Loucy (cell line): ENCODE measurements around the gene TTYH2.

Experiments
- H2AFZ ChIP-seq: fragments of 200-600 bp; sonication (generic); 2 replicates; pipeline ENCODE4 v1.6.0; 2016; ENCODE audit warnings: antibody characterized with exemption, mild to moderate bottlenecking, low read length, moderate library complexity
- H3F3A ChIP-seq: fragments of 200-600 bp; 2 replicates; pipeline ENCODE4 v1.6.0; 2016; ENCODE audit warnings: antibody characterized with exemption, low read depth, mild to moderate bottlenecking
- H3K27me3 ChIP-seq: fragments of 200-600 bp; sonication (generic); 2 replicates; pipeline ENCODE4 v1.6.1; 2014; ENCODE audit warnings: low read length, mild to moderate bottlenecking; ENCODE audit not compliant: insufficient read depth, poor library complexity, severe bottlenecking
- H3K36me3 ChIP-seq: fragments of 200-600 bp; sonication (generic); 2 replicates; pipeline ENCODE4 v1.6.1; 2016; ENCODE audit warnings: low read length; ENCODE audit not compliant: insufficient read depth
- H3K4me1 ChIP-seq: fragments of 200-600 bp; sonication (generic); 2 replicates; pipeline ENCODE4 v1.5.1; 2014; ENCODE audit warnings: low read length, mild to moderate bottlenecking; ENCODE audit not compliant: insufficient read depth, poor library complexity, severe bottlenecking
- H3K4me2 ChIP-seq: fragments of 200-600 bp; sonication (generic); 2 replicates; pipeline ENCODE4 v1.6.0; 2014; ENCODE audit warnings: antibody characterized with exemption, low read length, low read depth, mild to moderate bottlenecking; ENCODE audit not compliant: poor library complexity, severe bottlenecking
- H3K4me3 ChIP-seq: fragments of 200-600 bp; sonication (generic); 2 replicates; pipeline ENCODE4 v1.5.1; 2014; ENCODE audit warnings: low read length, mild to moderate bottlenecking, mixed read lengths; ENCODE audit not compliant: poor library complexity, severe bottlenecking
- H3K79me2 ChIP-seq: fragments of 200-600 bp; sonication (generic); 2 replicates; pipeline ENCODE4 v1.6.1; 2014; ENCODE audit warnings: low read length; ENCODE audit not compliant: insufficient read depth
- H3K9ac ChIP-seq: fragments of 200-600 bp; sonication (generic); 2 replicates; pipeline ENCODE4 v1.6.0; 2014; ENCODE audit warnings: mild to moderate bottlenecking, low read depth, low read length, moderate library complexity; ENCODE audit not compliant: poor library complexity, severe bottlenecking
- H3K9me2 ChIP-seq: fragments of 200-600 bp; sonication (generic); replicated peaks from 2 replicates; pipeline ENCODE4 v1.6.1; 2016; ENCODE audit warnings: low read depth, low read length, mixed read lengths
- H3K9me3 ChIP-seq: fragments of 200-600 bp; sonication (generic); 2 replicates; pipeline ENCODE4 v1.6.1; 2014; ENCODE audit warnings: mild to moderate bottlenecking, antibody characterized with exemption, low read length, low read depth; ENCODE audit not compliant: insufficient read depth
- H4K20me1 ChIP-seq: fragments of 200-600 bp; sonication (generic); 2 replicates; pipeline ENCODE4 v1.6.0; 2014; ENCODE audit warnings: antibody characterized with exemption, low read length, mild to moderate bottlenecking; ENCODE audit not compliant: insufficient read depth, poor library complexity, severe bottlenecking
- EZH2phosphoT487 ChIP-seq: fragments of 200-600 bp; IDR thresholded peaks from 2 replicates; pipeline ENCODE4 v1.6.1; 2018; ENCODE audit warnings: antibody characterized with exemption, mild to moderate bottlenecking, moderate library complexity, borderline replicate concordance
- TF ChIP-seq, protein P1 (sequence below): fragments of 200-600 bp; sonication (generic); conservative IDR thresholded peaks from 2 replicates; pipeline ENCODE4 v1.5.1; 2014; ENCODE audit warnings: mild to moderate bottlenecking, antibody characterized with exemption, low read length

TTYH2 gene

DNA sequence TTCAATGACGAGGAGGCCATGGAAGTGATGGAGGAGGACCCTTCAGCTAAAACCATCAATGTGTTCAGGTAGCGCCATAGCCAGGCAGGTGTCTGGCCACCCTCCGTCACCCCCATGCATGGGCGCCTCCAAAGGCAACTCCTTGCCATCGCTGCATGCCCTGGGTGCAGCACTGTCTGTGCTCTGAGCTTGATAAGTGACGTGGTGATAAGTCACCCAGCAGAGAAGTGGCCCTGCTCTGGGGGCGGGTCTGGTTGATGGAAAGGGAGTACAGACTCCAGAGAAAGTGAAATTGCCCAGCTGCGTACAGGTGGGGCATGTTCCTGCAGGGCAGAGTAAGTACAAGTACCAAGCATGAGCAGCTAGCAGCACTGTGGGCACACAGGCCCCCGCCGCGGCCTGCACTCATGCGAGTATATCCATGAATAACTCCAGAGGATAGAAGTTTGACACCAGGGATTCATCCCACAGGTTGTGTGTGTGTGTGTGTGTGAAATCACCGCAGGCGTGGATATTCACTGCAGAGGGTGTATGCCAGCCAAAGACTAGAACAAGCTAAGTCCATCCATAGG lies 73.7 kb downstream of the TTYH2 start:
- H3K4me2 ChIP-seq, result no peak overlapping the region
- H3K79me2 ChIP-seq, result no peaks in the 10 kb centered on the region
- peaks cover 26% of the 10 kb centered on the region for H3K27me3 ChIP-seq
- no peaks in the 10 kb centered on the region for H4K20me1 ChIP-seq
- no peaks in the 10 kb centered on the region for H3K36me3 ChIP-seq
- no peak overlapping the region for H2AFZ ChIP-seq
- no peaks in the 10 kb centered on the region for H3K9me3 ChIP-seq
- H3K9ac ChIP-seq, result no peak overlapping the region
- H3K9me2 ChIP-seq, result no peaks in the 10 kb centered on the region
- H3K4me3 ChIP-seq, result no peak overlapping the region
- H3F3A ChIP-seq, result no peaks in the 10 kb centered on the region
- TF ChIP-seq, protein P1, sequence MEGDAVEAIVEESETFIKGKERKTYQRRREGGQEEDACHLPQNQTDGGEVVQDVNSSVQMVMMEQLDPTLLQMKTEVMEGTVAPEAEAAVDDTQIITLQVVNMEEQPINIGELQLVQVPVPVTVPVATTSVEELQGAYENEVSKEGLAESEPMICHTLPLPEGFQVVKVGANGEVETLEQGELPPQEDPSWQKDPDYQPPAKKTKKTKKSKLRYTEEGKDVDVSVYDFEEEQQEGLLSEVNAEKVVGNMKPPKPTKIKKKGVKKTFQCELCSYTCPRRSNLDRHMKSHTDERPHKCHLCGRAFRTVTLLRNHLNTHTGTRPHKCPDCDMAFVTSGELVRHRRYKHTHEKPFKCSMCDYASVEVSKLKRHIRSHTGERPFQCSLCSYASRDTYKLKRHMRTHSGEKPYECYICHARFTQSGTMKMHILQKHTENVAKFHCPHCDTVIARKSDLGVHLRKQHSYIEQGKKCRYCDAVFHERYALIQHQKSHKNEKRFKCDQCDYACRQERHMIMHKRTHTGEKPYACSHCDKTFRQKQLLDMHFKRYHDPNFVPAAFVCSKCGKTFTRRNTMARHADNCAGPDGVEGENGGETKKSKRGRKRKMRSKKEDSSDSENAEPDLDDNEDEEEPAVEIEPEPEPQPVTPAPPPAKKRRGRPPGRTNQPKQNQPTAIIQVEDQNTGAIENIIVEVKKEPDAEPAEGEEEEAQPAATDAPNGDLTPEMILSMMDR, result no peak
- TF ChIP-seq EZH2phosphoT487, result no peak
- H3K4me1 ChIP-seq, result peaks cover 5% of the 10 kb centered on the region

DNA sequence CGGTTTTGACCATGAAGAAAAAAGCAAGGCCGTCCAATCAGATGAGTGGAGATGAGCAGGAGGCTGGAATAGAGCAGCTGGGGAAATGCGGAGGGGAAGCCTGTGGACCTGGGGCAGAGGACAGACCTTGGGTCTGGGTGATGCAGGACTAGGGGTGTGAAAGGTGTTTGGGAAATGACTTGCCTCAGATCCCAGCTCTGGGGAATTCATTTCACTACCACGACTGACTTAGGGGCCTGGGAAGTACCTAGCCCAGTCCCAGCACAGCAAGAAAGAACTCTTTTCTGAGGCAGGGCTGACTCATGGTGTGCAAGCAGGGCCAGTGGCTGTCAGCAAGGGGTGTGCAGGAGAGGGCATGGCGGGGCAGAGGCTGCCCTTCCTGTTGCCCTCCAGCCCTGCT lies 75.4 kb downstream of the TTYH2 start:
- H3K4me1 ChIP-seq, result no peaks in the 10 kb centered on the region

DNA sequence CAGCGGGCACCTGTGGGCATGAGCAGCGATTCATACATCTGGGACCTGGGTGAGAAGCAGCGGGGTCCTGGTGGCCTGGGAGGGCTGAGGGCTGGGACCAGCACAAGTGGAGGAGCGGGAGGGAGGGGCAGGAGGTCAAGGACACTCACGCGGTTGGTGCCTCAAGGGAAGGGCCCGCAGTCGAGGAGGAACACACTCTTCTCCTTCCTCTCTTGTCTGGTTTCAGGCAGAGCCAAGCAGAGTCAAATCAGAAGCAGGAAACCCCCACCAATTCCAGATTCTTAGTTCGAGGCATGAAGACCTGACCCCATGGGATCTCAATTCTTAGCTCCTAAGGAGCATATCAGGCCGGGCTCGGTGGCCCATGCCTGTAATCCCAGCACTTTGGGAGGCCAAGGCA lies 76.3 kb downstream of the TTYH2 start:
- Histone ChIP-seq H3K9ac (no peak overlapping the region), H2AFZ (no peak overlapping the region), H3K4me2 (no peak overlapping the region), H3F3A (no peaks in the 10 kb centered on the region), H3K9me2 (no peaks in the 10 kb centered on the region), H3K36me3 (no peaks in the 10 kb centered on the region), H3K9me3 (no peaks in the 10 kb centered on the region), H3K79me2 (no peaks in the 10 kb centered on the region), H4K20me1 (no peaks in the 10 kb centered on the region), H3K4me3 (no peak overlapping the region), H3K27me3 (peaks cover 20% of the 10 kb centered on the region), H3K4me1 (no peaks in the 10 kb centered on the region)
- TF ChIP-seq, protein P1, result no peak
- TF ChIP-seq EZH2phosphoT487, result no peak

More for the DNA sequence above, 75.4 kb downstream of the TTYH2 start:
- no peaks in the 10 kb centered on the region for H3K9me2 ChIP-seq
- no peaks in the 10 kb centered on the region for H3K79me2 ChIP-seq
- no peaks in the 10 kb centered on the region for H3F3A ChIP-seq
- no peak overlapping the region for H2AFZ ChIP-seq
- no peaks in the 10 kb centered on the region for H4K20me1 ChIP-seq
- H3K9me3 ChIP-seq, result no peaks in the 10 kb centered on the region
- peaks cover 20% of the 10 kb centered on the region for H3K27me3 ChIP-seq
- H3K36me3 ChIP-seq, result no peaks in the 10 kb centered on the region
- H3K9ac ChIP-seq, result no peak overlapping the region
- TF ChIP-seq, protein P1, result no peak
- no peak for TF ChIP-seq EZH2phosphoT487
- no peak overlapping the region for H3K4me3 ChIP-seq
- no peak overlapping the region for H3K4me2 ChIP-seq
